IMR-90 (cell line): ENCODE data around the gene MAPK10. TPM values are rescaled to one million over a fixed set of nuclear protein-coding genes. Genes with fewer than 3 reads are reported as not detected.
"Not testable (repeated sequence)": the region's sequence is repeated elsewhere in the genome, so short reads cannot be mapped to it uniquely, and the experiment has no call there.

ENCODE experiments used
- ATAC-seq: fragments of 200-7000 bp; cut with Tn5 transposase; 2 replicates; pipeline ENCODE4 v1.9.1; 2020; ENCODE audit warnings: low read depth, mild to moderate bottlenecking, moderate library complexity
- BruUV-seq: library from RNA; stranded (reverse); fragments of 400-500 nt; replicated peaks from 2 replicates; lab custom pipeline; 2021; lab: Mats Ljungman, UMichigan
- CTCF ChIA-PET: fragments of 300-600 bp; formaldehyde crosslinking; extraction: SDS; loops from one replicate; lab custom pipeline; 2021; ENCODE audit warnings: antibody characterized with exemption; lab: Yijun Ruan, JAX
- POLR2A ChIA-PET: fragments of 300-600 bp; sonication (Branson Sonifier 250); formaldehyde crosslinking; loops from one replicate; lab custom pipeline; 2022; ENCODE audit warnings: antibody characterized with exemption; ENCODE audit not compliant: unreplicated experiment; lab: Charles Lee
- DNase-seq: peaks from one replicate; pipeline ENCODE4 v3.0.0; 2013
- H2AFZ ChIP-seq: replicated peaks from 2 replicates; pipeline ENCODE3; 2013; ENCODE audit warnings: low read length, mild to moderate bottlenecking; ENCODE audit not compliant: poor library complexity
- H2AK5ac ChIP-seq: 2 replicates; pipeline ENCODE4 v1.6.1; 2013; ENCODE audit warnings: low read depth, low read length, inconsistent platforms
- H2AK9ac ChIP-seq: replicated peaks from 2 replicates; pipeline ENCODE3; 2013; ENCODE audit warnings: mild to moderate bottlenecking, low read depth, low read length, moderate library complexity; ENCODE audit not compliant: poor library complexity
- H2BK120ac ChIP-seq: 2 replicates; pipeline ENCODE4 v1.6.1; 2013; ENCODE audit warnings: low read depth, low read length, inconsistent platforms
- H2BK15ac ChIP-seq: 3 replicates; pipeline ENCODE4 v1.6.1; 2013; ENCODE audit warnings: low read depth, low read length, inconsistent platforms
- H2BK20ac ChIP-seq: 2 replicates; pipeline ENCODE4 v1.6.1; 2013; ENCODE audit warnings: low read depth, mild to moderate bottlenecking, inconsistent platforms, low read length, moderate library complexity
- H2BK5ac ChIP-seq: 2 replicates; pipeline ENCODE4 v1.6.1; 2013; ENCODE audit warnings: mild to moderate bottlenecking, low read depth, low read length, inconsistent platforms; ENCODE audit not compliant: poor library complexity, severe bottlenecking
- H3K14ac ChIP-seq: replicated peaks from 2 replicates; pipeline ENCODE4 v1.6.1; 2013; ENCODE audit warnings: low read depth, low read length, inconsistent platforms
- H3K18ac ChIP-seq: 2 replicates; pipeline ENCODE4 v1.6.1; 2013; ENCODE audit warnings: low read depth, low read length, control low read depth
- H3K23ac ChIP-seq: 2 replicates; pipeline ENCODE4 v1.6.1; 2013; ENCODE audit warnings: low read depth, low read length, inconsistent platforms
- H3K27ac ChIP-seq: 2 replicates; pipeline ENCODE4 v1.5.1; 2013; ENCODE audit warnings: mild to moderate bottlenecking, control low read depth, low read length; ENCODE audit not compliant: insufficient read depth
- H3K27me3 ChIP-seq: 2 replicates; pipeline ENCODE4 v1.6.1; 2013; ENCODE audit warnings: low read length; ENCODE audit not compliant: control insufficient read depth, insufficient read depth
- H3K36me3 ChIP-seq: 2 replicates; pipeline ENCODE4 v1.6.1; 2013; ENCODE audit warnings: low read length, mixed read lengths; ENCODE audit not compliant: control insufficient read depth, insufficient read depth
- H3K4ac ChIP-seq: 2 replicates; pipeline ENCODE4 v1.6.1; 2013; ENCODE audit warnings: low read depth, low read length, inconsistent platforms
- H3K4me1 ChIP-seq: 2 replicates; pipeline ENCODE4 v1.6.1; 2013; ENCODE audit warnings: low read length, mixed read lengths; ENCODE audit not compliant: control insufficient read depth, insufficient read depth
- H3K4me2 ChIP-seq: 2 replicates; pipeline ENCODE4 v1.6.1; 2013; ENCODE audit warnings: low read depth, mild to moderate bottlenecking, control low read depth, low read length, moderate library complexity
- H3K4me3 ChIP-seq: 2 replicates; pipeline ENCODE4 v1.5.1; 2013; ENCODE audit warnings: low read depth, mild to moderate bottlenecking, control low read depth, low read length, moderate library complexity; ENCODE audit not compliant: insufficient read depth
- H3K56ac ChIP-seq: 2 replicates; pipeline ENCODE4 v1.6.1; 2013; ENCODE audit warnings: low read length, inconsistent platforms; ENCODE audit not compliant: insufficient read depth; ENCODE audit errors: extremely low read depth
- H3K79me1 ChIP-seq, 2 experiments: 2 replicates each; pipeline ENCODE4 v1.6.1; 2013; ENCODE audit warnings: low read length in 2 of 2, inconsistent platforms in 1 of 2, low read depth in 1 of 2
- H3K9ac ChIP-seq: 2 replicates; pipeline ENCODE4 v1.6.1; 2013; ENCODE audit warnings: low read depth, low read length, control low read depth
- H3K9me1 ChIP-seq: 2 replicates; pipeline ENCODE4 v1.6.1; 2013; ENCODE audit warnings: low read length, inconsistent platforms; ENCODE audit not compliant: insufficient read depth
- H3K9me3 ChIP-seq: 2 replicates; pipeline ENCODE4 v1.6.1; 2013; ENCODE audit warnings: low read length; ENCODE audit not compliant: control insufficient read depth, insufficient read depth
- H4K20me1 ChIP-seq: 2 replicates; pipeline ENCODE4 v1.6.1; 2013; ENCODE audit warnings: low read length, inconsistent platforms; ENCODE audit not compliant: insufficient read depth
- H4K5ac ChIP-seq: 2 replicates; pipeline ENCODE4 v1.6.1; 2013; ENCODE audit warnings: mild to moderate bottlenecking, low read depth, low read length, control low read depth
- H4K8ac ChIP-seq, 2 experiments: 2 replicates each; pipeline ENCODE4 v1.6.1; 2013; ENCODE audit warnings: low read depth in 2 of 2, low read length in 2 of 2, control low read depth in 1 of 2, inconsistent platforms in 1 of 2
- H4K91ac ChIP-seq: 2 replicates; pipeline ENCODE4 v1.6.1; 2013; ENCODE audit warnings: low read depth, low read length, inconsistent platforms; ENCODE audit not compliant: insufficient read depth
- MAFK ChIP-seq: IDR thresholded peaks from 2 replicates; pipeline ENCODE4 v1.6.1; 2012; ENCODE audit warnings: low read depth, low read length, improper control_type of control experiment
- whole genome bisulfite sequencing, 2 experiments: methylation state at CpG; one replicate each; pipeline versions ENCODE4 v1.1.5 to v1.1.7; 2013; ENCODE audit warnings: missing lambda C conversion rate in 2 of 2; ENCODE audit not compliant: insufficient read length in 1 of 2; ENCODE audit errors: extremely low coverage in 2 of 2; 5-methylcytosine and 5-hydroxymethylcytosine counted together
- dilution Hi-C: fragments of 300-500 bp; cut with HindIII; formaldehyde crosslinking; loops from one replicate; pipeline ENCODE4 v1.14.3; 2018; ENCODE audit warnings: low sequenced_read_pairs; ENCODE audit not compliant: unreplicated experiment
- in situ Hi-C: fragments of 300-500 bp; cut with MboI; formaldehyde crosslinking; loops from 3 replicates; pipeline ENCODE4 v1.14.3; 2019; ENCODE audit warnings: low sequenced_read_pairs, inconsistent platforms, mixed read lengths
- intact Hi-C: fragments of 100-400 bp; cut with micrococcal nuclease; formaldehyde crosslinking; loops from 2 replicates; pipeline ENCODE4 v1.10.0; 2022
- polyA plus RNA-seq, 3 experiments: library from polyadenylated mRNA; depleted of rRNA; stranded (reverse); fragments of >200 nt; gene quantifications; 2 replicates each; pipeline ENCODE4 v1.2.3, GENCODE V29; 2012; ENCODE audit warnings: low replicate concordance in 1 of 3
- total RNA-seq: library from RNA; depleted of rRNA; stranded (reverse); fragments of >200 nt; gene quantifications from 2 replicates; pipeline ENCODE4 v1.2.3, GENCODE V29; 2012
- TF ChIP-seq, protein P1 (sequence below): conservative IDR thresholded peaks from 2 replicates; pipeline ENCODE4 v1.5.1; 2012; ENCODE audit warnings: mild to moderate bottlenecking, low read depth, low read length, improper control_type of control experiment

The MAPK10 gene
- total and polyA plus RNA-seq, 2 of the 4 experiments (the other 2 are of a cell fraction): 2.8 to 6.5 TPM

DNA sequence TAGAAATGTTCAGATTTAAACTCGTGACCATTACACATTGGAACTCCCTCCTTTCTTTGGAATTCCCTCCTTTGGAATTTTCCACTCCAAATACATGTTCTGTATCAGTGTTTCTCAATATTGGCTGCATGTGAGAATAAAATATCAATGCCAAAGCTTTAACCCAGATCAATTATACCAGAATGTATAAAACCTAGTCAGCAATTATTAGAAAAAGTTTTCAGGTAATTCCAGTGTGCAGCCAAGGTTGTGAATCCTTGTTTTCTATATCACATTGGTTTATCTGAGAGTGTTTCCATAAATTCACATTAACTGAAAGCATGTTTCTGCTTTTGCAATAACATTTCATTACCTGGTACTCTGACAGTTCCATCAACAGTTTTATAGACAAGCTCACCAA lies 394.3 kb downstream of the MAPK10 start:
- Histone ChIP-seq H3K9me1 (no peaks in the 10 kb centered on the region), H3K23ac (no peak overlapping the region), H3K9me3 (no peaks in the 10 kb centered on the region), H3K9ac (no peak overlapping the region), H3K79me1 (peaks cover 7 to 10% of the 10 kb centered on the region in 2 experiments; a peak in 3 of 4 replicates), H4K91ac (no peak overlapping the region), H3K27me3 (no peaks in the 10 kb centered on the region), H3K4ac (no peak overlapping the region), H2AK5ac (no peak overlapping the region), H4K5ac (no peak overlapping the region), H3K4me2 (no peak overlapping the region), H2BK120ac (no peak overlapping the region), H3K27ac (no peak overlapping the region), H2BK15ac (no peak overlapping the region), H3K4me1 (peaks cover 6% of the 10 kb centered on the region; the same call in 1 of the 2 replicates), H3K36me3 (no peaks in the 10 kb centered on the region), H3K14ac (no peak overlapping the region), H4K20me1 (no peaks in the 10 kb centered on the region), H3K56ac (no peak overlapping the region), H3K4me3 (no peak overlapping the region), H4K8ac (no peak overlapping the region), H2AK9ac (no peak overlapping the region), H2BK5ac (no peak overlapping the region), H2AFZ (no peak overlapping the region), H3K18ac (no peak overlapping the region), H2BK20ac (no peak overlapping the region)
- WGBS, 2 experiments: no CpG with 5 or more reads among the region's 1 CpG
- in situ Hi-C loops: loop anchor here (5.0 kb wide), 1 partner anchor 213 kb away; no protein-coding TSS in a partner anchor
- intact Hi-C loops: loop anchor here (10.0 kb wide), 1 partner anchor 591 kb away; no protein-coding TSS in a partner anchor
- DNase-seq (no peak), ATAC-seq (no peak)
- dilution Hi-C loops: no loop called here
- CTCF ChIA-PET: interaction anchor here (1.2 to 1.5 kb wide), 2 partner anchors 10 to 169 kb away, joined by 3 to 4 read pairs; no protein-coding TSS in a partner anchor
- peak; percentile 68 for TF ChIP-seq MAFK
- TF ChIP-seq, protein P1, sequence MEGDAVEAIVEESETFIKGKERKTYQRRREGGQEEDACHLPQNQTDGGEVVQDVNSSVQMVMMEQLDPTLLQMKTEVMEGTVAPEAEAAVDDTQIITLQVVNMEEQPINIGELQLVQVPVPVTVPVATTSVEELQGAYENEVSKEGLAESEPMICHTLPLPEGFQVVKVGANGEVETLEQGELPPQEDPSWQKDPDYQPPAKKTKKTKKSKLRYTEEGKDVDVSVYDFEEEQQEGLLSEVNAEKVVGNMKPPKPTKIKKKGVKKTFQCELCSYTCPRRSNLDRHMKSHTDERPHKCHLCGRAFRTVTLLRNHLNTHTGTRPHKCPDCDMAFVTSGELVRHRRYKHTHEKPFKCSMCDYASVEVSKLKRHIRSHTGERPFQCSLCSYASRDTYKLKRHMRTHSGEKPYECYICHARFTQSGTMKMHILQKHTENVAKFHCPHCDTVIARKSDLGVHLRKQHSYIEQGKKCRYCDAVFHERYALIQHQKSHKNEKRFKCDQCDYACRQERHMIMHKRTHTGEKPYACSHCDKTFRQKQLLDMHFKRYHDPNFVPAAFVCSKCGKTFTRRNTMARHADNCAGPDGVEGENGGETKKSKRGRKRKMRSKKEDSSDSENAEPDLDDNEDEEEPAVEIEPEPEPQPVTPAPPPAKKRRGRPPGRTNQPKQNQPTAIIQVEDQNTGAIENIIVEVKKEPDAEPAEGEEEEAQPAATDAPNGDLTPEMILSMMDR: no peak
- POLR2A ChIA-PET: no interaction called here
- BruUV-seq: no TSS peak

DNA sequence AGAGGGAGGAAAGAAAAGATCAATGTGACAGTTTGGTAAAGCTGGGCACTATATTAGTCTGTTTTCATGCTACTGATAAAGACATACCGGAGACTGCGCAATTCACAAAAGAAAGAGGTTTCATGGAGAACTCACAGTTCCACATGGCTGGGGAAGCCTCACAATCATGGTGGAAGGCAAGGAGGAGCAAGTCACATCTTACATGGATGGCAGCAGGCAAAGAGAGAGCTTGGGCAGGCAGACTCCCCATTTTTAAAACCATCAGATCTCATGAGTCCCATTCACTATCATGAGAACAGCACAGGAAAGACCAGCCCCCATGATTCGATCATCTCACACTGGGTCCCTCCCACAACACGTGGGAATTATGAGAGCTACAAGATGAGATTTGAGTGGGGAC lies 394.8 kb downstream of the MAPK10 start:
- 100% methylated on average over 1 of the region's 4 CpGs; no CpG with 5 or more reads in 1 of the 2 experiments for WGBS, 2 experiments
- H2BK20ac ChIP-seq, H2AK9ac ChIP-seq, H3K23ac ChIP-seq, H4K91ac ChIP-seq, H4K5ac ChIP-seq, H3K4me1 ChIP-seq, H3K4me3 ChIP-seq, H3K4me2 ChIP-seq, H3K18ac ChIP-seq, H3K27me3 ChIP-seq, DNase-seq, H2AK5ac ChIP-seq, H3K9ac ChIP-seq, H2BK15ac ChIP-seq, POLR2A ChIA-PET, H3K9me1 ChIP-seq, BruUV-seq, H3K27ac ChIP-seq, H4K8ac ChIP-seq, dilution Hi-C loops, ATAC-seq, H2AFZ ChIP-seq, H3K4ac ChIP-seq, H3K36me3 ChIP-seq, H3K9me3 ChIP-seq, H3K14ac ChIP-seq, H2BK120ac ChIP-seq, H3K79me1 ChIP-seq, H4K20me1 ChIP-seq, H2BK5ac ChIP-seq, H3K56ac ChIP-seq: not testable (repeated sequence)
- CTCF ChIA-PET: interaction anchor here (1.0 to 1.5 kb wide), 2 partner anchors 9 to 11 kb away, joined by 4 read pairs; no protein-coding TSS in a partner anchor
- intact Hi-C loops: loop anchor here (10.0 kb wide), 1 partner anchor 590 kb away; no protein-coding TSS in a partner anchor
- in situ Hi-C loops: loop anchor here (5.0 kb wide), 1 partner anchor 213 kb away; no protein-coding TSS in a partner anchor
